ENCODE results near the gene SLX4IP.
"Not testable (repeated sequence)": the region's sequence is repeated elsewhere in the genome, so short reads cannot be mapped to it uniquely, and the experiment has no call there.

The SLX4IP gene

DNA sequence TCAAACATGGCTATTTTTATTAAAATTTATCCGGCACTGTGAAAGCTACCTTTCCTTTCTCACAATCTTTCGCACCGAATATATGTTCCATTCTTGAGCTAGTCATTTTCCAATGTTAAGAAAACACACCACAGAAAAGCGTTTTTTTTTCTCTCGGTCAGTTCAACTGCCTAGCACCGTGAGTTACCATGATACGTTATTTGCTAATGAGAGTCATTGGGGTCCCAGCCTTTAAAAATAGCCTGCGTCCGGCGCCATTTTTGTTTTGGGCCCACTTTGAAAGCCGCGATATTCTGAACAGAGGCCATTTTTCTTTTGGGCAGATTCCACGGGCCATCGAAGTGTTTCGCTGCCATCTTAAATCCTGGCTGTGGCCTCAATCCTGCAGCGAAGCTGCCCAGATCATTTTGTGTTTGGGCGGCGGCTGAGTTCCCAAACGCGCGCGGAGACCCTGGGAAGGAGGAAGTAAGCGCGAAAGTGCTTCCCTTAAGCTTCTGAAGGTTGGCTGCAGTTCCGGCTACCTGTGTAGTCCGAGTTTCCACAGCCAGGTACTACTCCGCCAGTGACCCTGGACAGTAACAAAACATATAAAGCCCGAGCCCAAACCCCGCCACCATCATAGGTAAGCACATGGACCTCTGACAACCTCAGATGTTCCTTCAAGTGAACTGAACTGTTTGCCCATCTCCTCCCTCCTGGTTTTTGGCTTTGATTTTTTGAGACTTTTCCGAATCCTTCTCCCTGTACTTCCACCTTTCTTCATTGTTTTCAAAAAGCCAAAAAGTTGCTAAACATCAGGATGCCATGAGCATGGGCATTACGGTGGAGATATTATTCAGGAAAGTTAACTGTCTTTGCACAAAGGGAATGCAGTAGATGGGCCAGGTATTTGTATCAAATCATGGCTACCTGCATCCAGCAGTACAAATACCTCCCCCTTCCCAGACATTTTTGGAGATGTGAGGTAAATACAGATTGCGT is at the start of gene SLX4IP:
TSS of gene SLX4IP (plus strand) at position 474 of the 981 bp plus-strand sequence. CDS start 22,900 bp downstream, outside the sequence.
- peak; percentile 68 to 81 for DNase-seq (ENCODE audit: low read depth in 1 of 2, low spot score in 1 of 2)

DNA sequence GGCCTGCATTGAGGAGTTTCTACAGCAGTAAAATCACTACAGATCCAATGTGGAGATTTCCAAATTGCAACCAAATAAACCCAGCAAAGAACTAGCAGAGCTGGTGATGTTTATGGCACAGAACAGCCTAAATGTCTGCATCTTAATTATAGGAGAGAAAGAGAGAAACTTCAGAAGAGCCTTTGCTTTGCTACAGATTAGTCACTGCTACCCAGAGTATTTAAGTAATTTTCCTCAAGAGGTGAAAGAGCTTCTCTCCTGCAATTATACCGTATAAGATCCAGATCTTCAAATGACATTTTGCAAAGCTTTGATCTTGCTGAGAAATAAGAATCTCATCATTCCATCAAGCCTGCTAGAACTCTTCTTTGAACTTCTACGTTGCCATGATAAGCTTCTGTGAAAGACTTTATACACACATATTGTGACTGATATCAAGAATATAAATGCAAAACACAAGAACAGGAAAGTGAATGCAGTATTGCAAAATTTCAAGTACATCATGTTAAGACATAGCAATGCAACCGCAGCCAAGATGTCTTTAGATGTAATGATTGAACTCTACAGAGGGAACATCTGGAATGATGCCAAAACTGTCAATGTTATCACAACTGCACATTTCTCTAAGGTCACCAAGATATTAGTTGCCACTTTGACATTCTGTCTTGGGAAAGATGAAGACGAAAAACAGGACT is 49.1 kb upstream of the SLX4IP start:
- no peak for DNase-seq (ENCODE audit: low read depth in 1 of 2, low spot score in 1 of 2)

DNA sequence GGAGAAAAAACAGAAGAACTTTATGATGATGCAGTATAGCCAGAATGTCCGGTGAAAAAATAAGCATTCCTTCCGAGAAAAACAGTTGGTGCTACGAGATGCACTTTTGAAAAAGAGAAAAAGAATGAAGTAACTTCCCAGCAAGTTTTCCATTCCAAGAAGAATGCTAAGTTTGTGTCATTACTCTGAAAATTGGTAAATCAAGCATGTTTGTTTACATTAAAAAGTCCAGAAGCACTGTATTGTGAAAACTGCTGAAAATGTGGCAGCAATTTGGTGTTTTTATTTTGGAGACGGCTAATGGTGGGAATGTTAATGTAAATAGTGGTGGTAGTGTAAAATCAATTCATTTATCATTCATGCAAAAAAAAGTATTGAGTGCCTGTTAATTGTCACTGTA is 47.4 kb upstream of the SLX4IP start:
- DNase-seq (ENCODE audit: low read depth in 1 of 2, low spot score in 1 of 2) = no peak

DNA sequence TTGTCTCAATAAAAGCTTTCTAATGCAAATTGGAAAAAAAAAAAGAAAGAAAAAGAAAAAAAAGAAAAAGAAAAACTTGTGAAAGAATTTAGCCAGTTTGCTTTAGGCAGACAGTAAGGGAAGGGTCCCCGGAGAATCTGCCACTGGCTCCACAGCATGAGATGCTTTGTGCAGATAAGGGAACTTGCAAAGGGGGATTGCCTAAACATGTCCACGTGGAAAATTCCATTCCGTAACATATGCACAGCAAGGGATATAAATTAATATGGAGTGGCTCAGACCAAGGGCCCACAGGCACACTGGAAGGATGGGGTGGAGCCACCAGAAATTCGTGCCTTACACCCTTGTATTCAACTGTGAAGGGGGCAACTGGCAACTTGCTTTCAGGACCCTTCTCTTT is 46.5 kb upstream of the SLX4IP start:
- DNase-seq (ENCODE audit: low read depth in 1 of 2, low spot score in 1 of 2) = no peak

DNA sequence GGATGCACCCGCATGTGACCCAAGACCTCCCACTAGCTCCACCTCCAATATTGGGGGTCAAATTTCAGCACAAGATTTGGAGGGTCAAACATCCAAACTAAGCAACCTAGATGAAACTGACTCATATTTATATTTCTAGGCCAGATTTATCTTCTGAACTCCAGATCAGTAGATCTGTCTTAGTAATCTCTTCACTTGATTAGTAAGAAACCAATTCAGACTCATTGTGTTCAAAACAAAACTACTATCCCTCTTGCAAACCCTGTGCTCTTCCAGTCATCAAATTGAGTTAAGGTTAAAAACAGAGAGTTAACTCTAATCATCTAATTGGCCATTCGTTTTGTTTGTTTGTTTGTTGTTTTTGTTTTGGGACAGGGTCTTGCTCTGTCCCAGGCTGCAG is 44.4 kb upstream of the SLX4IP start:
- DNase-seq (ENCODE audit: low read depth in 1 of 2, low spot score in 1 of 2) = no peak

DNA sequence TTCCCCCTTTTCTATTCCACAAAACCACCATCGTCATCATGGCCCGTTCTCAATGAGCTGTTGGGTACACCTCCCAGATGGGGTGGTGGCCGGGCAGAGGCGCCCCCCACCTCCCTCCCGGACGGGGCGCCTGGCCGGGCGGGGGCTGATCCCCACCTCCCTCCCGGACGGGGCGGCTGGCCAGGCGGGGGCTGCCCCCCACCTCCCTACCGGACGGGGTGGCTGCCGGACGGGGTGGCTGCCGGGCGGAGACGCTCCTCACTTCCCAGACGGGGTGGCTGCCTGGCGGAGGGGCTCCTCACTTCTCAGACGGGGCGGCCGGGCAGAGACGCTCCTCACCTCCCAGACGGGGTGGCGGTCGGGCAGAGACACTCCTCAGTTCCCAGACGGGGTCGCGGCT is 40.4 kb upstream of the SLX4IP start:
- not testable (repeated sequence) for DNase-seq (ENCODE audit: low read depth in 1 of 2, low spot score in 1 of 2)

DNA sequence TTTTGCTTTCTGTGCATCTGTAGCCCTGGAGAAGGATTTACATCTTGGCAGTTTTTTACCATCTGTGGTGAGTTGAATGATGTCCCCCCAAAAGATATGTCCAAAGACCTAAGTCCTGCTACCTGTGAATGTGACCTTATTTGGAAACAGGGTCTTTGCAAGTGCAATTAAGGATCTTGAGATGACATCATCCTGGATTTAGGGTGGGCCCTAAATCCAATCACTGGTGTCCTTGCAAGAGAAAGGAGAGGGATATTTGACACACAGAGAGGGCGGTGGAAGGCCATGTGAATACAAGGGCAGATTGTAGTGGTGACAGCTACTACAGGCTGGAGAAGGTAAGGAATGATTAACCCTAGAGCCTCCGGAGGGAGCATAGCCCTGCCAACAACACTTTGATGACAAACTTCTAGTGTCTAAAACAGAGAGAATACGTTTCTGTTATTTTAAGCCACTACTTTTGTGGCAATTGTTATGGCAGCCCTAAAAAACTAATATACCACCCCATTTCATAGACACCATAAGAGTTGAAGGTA is 36.2 kb upstream of the SLX4IP start:
- DNase-seq (ENCODE audit: low read depth in 1 of 2, low spot score in 1 of 2) = no peak

DNA sequence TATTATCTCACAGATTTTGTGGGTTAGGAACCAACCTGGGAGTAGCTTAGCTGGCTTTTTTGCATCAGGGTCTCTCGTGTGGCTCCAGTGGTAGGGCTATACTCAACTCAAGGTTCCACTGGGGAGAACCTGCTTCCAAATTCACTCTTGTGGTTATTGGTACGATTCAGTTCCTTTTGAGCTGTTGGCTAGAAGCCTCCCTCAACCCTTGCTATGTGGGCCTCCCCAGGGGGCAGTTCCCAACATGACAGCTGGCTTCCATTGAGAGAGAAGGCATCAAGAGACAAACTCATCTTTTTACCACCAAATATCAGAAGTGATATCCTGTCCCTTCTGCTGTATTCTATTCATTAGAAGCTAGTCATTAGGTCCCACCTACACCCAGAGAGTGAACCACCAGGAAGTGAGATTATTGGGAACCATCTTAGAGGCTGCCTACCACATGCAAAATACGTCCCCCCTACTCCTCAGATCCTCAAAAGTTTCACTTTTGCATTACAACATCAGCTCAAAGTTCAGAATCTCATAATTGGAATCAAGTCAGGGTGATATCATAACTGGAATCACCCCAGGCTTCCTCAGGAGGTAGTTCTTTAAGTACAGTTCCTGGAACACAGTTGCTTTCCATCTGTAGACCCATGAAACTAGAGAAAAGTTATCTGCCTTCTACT is 32.0 kb upstream of the SLX4IP start:
- DNase-seq (ENCODE audit: low read depth in 1 of 2, low spot score in 1 of 2) = no peak

DNA sequence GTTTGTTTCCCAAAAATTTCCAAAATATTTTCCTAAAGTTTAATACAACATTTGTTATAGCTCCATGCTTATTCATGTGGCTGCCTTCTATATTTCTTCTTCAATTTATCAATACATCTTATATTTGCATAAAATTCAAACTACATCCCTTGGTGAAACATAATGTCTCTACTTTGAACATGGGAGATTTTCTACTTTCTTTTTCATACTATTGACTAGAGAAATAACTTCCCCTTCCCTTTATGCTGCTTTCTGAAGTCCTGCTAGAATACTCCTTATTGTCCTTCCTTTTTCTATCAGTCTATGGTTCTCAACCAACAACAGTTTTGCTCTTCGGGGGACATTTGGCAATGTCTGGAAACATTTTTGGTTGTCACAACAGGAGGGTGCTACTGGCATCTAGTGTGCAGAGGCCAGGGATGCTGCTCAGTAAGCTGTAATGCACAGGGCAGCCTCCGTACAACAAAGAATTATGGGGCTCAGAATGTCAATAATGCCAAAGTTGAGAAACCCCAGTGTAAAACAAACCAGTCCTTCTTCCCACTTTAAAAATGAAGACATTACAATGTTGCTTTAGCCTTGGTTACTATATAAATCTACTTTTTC is 31.0 kb upstream of the SLX4IP start:
- no peak for DNase-seq (ENCODE audit: low read depth in 1 of 2, low spot score in 1 of 2)

DNA sequence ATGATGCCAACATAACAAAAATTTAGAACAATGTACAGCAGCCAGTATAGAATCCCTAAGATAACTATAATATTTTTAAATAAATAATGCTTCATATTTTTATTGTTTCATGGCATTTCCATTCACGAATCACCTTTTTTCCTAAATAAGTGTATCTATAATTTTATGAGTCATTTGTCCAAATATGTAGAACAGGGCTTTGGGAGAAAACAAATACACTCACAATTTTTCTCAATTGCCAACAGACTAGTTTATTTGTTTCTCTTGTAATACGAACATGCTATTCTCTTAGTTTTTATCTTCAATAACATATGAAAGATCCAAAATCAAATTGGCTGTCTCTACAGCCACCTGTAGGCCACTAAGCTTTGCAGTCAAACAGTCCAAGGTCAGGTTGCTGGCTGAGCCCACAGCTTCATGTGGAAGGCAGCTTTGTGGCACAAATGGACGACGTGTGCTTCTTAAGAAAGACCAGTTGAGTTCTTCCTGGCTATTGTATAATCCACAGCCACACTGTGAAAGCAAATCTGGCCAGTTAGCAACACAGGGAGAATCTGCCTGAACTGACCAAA is 30.1 kb upstream of the SLX4IP start:
- no peak for DNase-seq (ENCODE audit: low read depth in 1 of 2, low spot score in 1 of 2)

DNA sequence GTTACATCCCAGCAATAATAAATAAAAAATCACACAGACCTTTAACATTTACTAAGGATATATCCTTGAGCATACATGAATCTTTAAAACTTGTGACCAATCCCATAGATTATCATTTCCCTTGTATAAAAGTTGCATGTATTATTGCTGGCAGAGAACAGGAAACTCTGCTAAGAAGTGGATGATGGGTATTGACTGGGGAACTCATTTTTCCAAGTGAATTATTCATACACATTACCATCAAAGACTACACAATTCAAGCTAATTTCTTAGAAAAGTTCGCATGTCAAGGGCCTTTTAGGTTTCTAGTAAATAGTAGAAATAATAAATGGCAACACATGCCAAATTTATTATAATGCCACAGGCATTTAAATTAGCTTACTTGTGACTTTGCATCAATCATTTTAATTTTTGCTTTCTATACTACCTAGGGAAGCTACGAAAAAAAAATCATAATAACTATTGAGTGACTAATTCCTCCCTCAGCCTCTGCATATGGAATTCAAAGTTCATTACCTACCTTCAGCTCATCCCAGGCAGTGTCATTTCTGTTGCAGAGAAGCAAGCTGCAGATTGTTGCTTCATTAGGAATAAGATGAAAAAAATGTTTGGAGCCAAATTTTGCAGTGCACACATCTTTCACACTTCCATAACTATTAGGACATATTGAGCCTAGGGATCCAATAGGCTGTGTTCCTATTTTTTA is 26.8 kb upstream of the SLX4IP start:
- DNase-seq (ENCODE audit: low read depth in 1 of 2, low spot score in 1 of 2) = no peak

DNA sequence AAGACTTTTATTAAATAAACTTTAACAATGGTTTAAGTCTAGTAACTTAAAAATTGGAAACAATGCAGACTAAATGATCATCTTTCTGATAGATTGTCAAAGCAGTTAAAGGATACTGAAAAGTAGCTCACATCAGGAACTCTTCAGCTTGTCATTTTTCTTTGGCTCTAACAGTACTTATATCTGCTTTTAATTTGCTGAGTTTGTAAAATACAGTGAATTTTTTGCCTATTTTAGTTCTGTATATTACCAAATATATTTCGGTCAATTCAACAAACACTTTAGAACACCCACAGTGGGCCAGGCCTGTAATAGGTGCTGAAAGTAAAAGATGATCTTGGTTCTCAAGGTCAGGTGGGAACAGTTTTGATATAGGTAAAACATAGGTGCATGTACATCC is 23.4 kb upstream of the SLX4IP start:
- DNase-seq (ENCODE audit: low read depth in 1 of 2, low spot score in 1 of 2) = no peak

DNA sequence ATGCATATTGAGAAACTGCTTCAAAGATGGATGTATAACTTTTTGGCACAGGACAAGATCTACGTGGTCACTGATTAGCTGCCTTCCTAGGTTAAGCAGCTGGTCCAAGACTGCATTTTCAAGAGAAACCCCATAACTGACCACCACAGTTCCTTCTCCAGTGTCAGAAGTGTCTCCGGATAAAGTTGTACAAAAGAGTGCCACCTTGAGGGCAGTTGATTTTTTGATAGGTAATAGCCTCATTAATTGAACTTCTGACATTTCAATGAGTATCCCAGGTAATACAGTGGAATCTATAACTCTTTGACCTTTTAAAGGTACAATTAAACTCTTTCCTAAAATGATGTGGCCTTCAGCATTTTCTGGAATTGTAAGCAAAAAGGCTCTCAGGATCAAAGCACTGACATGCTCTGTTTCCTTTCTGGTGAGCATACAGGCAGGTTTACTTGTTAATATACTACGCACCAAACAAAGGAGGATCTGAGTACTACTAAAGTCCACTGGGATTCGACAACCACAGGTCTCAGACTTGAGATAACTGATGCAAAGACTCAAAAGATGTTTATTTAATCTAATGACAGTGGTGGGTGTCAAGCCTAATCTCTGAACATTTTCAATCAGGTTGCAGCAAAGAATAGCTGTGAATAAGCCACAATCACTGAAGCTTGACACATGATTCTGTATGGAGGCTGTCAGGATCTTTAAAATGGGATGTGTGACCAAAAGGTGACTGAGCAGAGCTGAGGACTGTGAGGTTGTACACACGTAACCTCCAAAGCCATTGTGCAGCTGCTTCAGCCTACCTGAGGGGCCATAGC is 22.3 kb upstream of the SLX4IP start:
- DNase-seq (ENCODE audit: low read depth in 1 of 2, low spot score in 1 of 2) = no peak

DNA sequence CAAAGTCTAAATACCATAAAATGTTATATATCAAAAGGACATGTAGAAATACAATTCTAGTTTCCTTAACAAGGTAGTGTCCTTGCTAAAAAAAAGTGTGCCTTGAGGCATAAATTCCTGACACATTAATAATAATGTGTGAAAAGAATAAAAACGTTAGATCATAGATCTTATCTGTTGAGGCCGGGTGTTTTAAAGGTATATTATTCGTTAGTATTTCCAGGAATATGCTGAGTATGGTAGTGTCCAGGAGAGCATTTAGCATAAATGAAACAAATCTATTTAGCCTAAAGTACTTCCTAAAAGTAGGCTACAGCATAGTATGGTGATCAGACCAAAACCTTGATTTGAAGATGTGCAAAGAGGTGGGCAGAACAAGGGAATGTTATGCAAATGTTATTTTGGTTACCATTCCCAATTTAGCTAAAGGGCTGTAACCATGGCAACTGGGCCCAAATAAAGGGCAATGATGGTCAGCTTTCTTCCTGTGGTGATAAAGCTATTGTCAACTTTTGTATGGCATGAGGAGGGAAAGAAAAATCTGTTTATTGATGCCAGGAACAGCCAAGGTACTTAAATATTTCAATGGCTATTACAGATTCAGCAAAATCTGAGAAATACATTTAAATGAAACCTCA is 20.0 kb upstream of the SLX4IP start:
- no peak for DNase-seq (ENCODE audit: low read depth in 1 of 2, low spot score in 1 of 2)

DNA sequence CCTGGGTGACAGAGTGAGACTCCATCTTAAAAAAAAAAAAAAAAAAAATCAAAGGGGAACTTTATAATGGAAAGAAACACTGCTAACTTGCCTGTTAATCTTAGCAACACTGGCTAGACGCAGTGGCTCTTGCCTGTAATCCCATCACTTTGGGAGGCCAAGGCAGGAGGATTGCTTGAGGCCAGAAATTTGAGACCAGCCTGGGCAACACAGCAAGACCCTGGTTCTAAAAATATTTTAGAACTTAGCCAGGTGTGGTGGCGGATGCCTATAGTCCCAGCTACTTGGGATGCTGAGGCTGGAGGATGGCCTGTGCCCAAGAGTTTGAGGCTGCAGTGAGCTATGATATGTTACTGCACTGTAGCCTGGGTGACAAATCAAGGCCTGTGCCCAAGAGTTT is 17.9 kb upstream of the SLX4IP start:
- not testable (repeated sequence) for DNase-seq (ENCODE audit: low read depth in 1 of 2, low spot score in 1 of 2)

DNA sequence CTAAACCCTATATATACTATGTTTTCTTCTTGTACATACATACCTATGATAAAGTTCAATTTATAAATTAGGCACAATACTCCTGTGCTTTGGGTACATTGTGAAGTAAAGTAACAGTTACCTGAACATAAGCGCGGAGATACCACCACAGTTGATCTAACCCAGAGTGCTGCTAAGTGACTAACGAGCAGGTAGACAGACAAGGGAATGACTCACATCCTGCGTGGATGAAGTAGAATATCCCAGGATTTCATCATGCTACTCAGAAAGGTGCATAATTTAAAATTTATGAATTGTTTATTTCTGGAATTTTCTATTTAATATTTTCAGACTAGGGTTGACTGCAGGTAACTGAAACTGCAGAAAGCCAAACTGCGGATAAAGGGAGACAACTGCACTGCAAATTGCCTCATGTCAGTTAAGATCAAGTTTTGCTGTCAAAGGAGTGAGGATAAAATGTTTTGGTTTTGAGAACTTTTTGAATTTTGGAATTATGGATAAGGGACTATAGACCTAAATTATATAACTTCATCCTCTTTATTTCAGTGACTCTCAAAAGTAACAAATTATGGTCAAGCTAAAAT is 15.5 kb upstream of the SLX4IP start:
- DNase-seq (ENCODE audit: low read depth in 1 of 2, low spot score in 1 of 2) = no peak

DNA sequence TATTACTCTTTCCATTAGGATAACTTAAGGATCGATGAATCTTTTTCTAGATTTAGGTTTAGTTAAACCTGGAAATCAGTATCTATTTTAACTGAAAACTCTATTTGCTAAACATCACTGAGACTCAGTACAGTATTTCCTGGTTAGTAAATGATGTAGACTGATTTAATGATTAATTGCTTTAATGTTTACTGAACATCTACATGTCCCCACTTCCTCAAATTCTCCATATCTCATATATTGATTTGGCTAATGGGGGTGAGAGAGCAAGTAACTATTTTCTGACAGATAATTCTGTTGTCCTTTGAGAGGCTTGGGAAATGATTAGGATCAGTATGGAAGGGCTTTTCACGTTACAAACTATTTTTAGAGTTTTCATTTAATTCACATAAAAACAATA is 11.4 kb upstream of the SLX4IP start:
- DNase-seq (ENCODE audit: low read depth in 1 of 2, low spot score in 1 of 2) = no peak

DNA sequence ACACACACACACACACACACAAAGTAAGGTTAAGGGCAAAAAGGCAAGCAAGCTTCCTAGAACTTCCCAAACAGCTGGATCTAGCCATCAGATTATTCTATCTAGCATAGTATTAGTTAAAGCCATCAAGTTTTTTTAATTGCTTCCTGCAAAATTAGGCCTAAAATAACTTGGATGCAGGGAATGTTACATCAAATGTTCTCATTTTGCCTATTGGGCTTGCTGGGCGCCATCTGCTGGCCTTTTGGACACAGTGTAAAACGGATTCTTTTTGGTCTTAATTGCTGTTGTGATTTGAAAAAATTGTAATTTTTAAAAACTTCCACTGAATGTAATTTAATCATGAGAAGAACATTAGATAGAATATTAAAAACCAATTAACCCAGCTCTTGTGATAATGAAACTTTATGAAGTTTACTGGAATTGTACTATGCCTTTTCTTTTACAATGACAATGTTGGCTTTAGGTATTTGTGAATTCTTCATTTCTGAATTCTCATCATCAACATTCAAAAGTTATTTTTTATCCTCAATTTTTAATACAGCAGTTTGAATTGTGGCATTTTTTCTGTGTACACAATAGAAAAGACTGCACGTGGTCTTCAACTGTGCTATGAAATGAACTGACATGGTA is 7.9 kb upstream of the SLX4IP start:
- no peak for DNase-seq (ENCODE audit: low read depth in 1 of 2, low spot score in 1 of 2)

Data from activated CD4-positive, alpha-beta T cell treated with anti-CD3 and anti-CD28 coated beads, Interleukin-2, amount 50 U/mL, for 24 hours (primary cell).